NCI-H146 treated with DMSO at 0.1 percent for 48 hours (cell line): ENCODE results near the gene NAE1.

ENCODE experiments used
- DNase-seq: peaks from one replicate; lab custom pipeline; 2025; ENCODE audit not compliant: unreplicated experiment; lab: John Stamatoyannopoulos, UW

NAE1 gene

DNA sequence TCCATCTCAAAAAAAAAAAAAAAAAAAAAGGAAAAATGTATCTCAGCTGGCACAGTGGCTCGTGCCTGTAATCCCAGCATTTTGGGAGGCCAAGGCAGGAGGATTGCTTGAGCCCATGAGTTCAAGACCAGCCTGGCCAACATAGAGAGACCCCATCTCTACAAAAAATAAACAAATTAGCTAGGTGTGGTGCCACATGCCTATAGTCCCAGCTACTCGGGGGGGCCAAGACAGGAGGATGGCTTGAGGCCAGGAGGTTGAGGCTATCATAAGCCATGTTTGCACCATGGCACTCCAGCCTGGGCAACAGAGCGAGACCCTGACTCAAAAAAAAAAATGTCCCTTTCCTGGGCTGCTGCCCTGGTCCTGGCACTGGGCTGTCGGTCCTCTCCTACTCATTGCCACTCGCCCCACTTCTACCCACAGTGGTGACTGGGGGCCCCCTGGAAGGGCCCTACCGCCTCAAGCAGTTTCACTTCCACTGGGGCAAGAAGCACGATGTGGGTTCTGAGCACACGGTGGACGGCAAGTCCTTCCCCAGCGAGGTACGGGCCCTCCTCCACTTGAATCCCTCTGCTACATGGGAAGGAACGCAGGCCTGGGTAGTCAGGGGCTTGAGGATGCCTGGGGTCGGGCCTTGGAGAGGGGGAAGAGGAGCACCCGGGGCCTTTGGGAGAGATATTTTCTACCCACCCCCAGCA is 19.5 kb upstream of the NAE1 start:
- no peak for DNase-seq

DNA sequence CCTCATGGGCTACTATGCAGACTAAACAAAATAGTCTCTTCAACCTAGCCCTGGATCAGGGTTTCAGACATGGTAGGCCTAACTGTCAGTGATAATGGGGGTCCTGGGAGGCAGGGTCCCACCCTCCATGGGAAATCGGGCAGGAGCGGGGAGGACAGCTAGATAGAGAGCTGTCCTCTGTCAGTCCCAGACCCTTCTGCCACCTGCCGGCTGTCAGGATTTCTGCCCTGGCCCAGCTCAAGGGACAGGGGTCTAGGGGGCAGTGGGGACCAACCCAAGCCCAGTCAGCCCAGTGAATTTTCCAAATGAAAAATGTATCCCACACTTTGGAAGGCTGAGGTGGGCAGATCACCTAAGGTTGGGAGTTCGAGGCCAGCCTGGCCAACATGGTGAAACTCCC is 18.8 kb upstream of the NAE1 start:
- no peak for DNase-seq

DNA sequence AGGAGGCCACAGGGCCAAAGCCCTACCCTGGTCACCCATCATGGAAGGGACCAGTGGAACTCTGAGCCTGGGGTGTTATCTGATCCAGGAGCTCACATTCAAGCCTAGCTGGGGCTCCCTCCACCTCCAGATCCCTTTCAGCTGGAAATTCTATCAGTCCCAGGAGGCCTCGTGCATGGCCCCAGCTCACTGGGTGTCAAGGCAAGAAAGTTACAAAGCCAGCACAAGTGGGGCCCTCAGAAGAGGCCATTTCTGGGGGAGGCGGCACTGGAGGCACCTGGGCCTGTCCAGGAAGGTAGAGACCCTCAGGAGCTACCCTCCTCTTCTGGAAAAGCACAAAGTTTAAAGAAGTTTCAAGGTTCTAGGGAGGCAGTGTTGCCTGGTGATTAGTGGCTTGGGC is 18.2 kb upstream of the NAE1 start:
- no peak for DNase-seq

DNA sequence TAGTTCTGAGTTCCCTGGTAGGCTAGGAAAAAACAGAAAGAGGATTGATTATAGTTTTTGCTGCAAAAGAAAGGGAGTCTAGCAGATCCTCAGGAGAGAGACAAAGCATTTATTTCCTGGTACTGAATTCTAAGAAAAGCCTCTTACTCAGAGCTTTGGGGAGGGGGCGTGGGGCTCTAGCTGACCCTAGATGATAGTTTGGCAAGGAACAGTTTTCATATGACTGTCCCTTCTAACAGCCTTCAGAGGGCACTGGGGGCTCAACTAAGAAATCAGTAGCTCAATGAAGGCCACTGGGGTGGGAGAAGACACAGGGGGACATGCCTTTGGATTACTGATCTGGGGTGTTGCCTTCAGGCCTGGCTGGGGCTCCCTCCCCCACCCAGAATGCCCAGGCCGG is 17.4 kb upstream of the NAE1 start:
- DNase-seq = no peak

DNA sequence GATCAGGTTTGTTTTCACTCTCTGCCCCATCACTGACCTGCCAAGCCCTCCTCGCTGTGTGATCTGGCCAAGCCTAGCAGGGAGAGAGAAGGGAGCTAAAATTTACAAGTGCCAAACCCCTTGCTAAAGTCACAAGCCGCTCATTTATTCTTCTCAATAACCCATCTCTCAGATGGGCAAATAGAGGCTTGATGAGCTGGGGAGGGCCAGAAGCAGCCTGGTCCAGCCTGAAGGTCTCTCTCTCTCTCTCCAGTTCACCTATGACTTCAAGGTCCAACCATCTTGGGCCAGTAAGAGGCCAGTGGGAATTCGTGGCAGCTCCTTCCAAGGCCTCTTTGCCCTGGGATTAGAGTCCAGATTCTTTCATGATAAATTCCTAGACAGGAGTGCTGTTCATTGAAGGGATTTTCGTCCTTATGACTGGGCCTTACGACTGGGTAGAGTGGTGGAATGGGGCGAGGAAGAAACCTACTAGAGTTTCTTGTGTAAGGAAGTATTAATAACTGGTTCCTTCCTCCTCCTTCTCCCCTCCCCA is 16.8 kb upstream of the NAE1 start:
- no peak for DNase-seq

DNA sequence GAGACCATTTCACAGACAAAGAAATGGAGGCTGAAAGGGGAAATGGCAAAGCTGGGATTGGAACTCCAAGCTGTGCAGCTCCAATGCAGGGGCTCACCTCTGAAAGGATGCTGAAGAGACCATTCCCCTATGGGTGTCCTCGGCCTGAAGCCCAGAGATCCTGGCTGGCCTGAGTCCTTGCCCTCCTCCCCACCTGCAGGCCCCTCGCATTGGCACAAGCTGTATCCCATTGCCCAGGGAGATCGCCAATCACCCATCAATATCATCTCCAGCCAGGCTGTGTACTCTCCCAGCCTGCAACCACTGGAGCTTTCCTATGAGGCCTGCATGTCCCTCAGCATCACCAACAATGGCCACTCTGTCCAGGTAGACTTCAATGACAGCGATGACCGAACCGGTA is 16.1 kb upstream of the NAE1 start:
- DNase-seq = no peak

DNA sequence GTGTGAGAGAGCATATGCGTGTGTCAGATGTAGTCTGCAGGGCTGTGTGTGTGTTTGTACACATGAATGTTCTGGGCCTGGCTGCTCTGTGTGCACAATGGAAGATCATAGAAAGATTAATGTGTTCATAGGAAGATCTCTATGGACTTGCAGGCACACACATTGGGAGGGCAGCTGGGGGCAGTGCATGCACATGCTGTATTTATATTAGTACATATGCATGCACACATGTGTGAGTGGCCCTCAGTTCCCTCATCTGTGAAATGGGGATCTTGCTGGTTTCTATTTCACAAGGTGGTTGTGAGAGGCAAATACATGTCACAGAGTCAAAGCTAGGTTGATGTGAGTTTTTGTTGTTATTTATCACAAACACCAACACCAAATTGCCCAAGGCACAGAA is 15.5 kb upstream of the NAE1 start:
- no peak for DNase-seq

DNA sequence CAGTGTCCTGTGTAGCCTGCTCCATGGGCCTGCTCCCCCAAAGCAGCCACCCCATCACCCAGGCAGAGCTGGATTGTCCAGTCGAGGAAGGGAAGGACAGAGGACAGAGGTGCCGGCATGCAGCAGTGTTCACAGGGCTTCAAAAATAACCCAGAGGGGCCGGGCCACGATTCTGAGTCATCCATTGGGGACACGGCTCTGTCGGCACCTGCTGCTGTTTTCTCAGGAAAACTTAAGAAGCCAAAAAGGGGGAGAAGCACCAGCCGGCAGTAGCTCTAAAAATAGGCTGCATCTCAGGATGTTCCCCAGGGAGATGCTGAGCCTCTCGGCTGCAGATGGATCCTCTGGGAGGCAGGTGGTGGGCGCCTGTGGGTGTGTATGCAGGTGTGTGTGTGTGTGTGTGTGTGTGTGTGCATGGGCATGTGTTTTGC is 15.0 kb upstream of the NAE1 start:
- peak; percentile 1 for DNase-seq

DNA sequence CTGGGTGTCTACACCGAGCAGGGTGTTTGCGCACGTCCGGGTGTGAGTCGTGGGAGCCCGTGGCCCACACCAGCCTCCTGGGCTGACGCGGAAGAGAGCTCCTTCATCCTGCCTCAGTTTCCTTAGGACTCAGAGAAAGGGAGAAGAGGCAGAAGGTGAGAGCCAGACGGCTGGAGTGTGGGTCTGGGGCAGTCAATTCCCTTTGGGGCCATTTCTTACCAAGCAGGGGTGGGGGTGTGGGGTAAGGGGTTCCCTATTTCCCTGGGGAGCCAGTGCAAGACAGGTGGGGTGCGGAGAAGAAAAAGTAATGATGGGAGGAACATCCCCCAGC is 14.3 kb upstream of the NAE1 start:
- no peak for DNase-seq

DNA sequence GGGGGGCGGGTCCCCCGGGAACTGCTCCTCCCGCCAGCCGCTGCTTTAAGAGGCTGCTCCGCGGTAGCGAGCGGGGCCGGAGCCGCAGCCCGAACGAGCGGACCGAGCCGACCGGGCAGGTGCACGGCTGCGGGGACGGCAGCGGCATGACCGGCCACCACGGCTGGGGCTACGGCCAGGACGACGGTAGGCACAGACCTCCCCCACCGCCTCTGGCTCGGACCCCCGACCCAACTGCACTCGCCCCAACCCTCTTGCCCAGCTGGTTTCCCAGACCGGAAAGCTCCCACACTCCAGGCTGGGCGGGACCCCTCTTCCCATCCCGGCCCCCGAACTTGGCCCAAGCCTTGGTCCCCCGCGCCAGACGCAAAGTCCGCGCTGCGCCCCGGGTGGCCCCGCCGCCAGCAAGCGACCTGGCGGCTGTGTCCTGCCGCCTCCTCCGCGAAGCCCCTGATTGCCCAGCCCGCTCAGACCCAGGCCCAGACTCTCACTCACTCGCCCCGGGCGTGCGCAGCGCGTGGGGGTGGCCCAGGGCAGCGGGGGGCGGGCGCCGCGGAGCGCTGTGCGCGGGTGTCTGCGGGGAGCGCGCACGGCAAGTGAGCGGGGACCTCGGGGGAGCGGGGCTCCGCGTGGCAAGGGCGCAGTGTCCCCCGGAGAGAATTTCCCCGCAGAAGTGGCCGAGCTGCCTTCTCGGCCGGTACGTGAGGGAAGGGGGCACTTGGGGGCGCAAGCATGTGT is 13.7 kb upstream of the NAE1 start, which contains the start of gene CA7:
Gene CA7, plus strand, starts transcription at position 73 of the 738 bp plus-strand sequence. Its CDS starts 74 bp downstream, at position 147.
- no peak for DNase-seq

DNA sequence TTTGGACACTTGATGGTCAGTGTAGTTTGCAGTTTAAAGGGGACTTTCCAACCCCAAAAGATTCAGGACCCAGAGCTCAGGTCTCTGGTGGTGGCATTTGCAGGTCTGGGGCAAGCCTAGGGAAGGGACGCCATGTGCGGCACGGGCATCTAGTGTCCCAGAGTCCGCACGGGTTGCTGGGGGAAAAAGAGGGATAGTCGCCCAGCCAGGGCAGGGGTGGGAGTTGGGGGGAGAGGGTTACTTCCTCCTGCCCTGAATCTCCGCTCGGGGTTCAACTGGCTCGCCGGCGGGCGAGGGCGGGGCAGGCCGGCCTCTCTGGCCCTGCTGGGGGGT is 13.2 kb upstream of the NAE1 start:
- DNase-seq = no peak

DNA sequence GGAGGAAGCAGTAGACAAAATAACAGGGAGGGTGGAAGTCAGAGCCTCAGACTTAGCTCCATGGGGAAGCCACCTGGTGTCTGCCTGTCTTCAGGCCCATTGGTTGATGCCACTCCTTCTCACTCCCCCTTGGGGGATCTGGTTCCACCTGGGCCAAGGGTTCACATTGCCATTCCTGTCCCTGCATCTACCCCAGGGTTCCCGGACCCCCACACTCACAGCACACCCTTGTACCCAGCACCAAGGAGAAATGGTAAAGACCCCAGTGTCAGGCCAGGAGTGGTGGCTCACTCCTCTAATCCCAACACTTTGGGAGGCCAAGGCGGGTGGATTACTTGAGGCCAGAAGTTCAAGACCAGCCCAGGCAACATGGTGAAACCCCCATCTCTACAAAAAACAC is 12.4 kb upstream of the NAE1 start:
- DNase-seq = no peak

DNA sequence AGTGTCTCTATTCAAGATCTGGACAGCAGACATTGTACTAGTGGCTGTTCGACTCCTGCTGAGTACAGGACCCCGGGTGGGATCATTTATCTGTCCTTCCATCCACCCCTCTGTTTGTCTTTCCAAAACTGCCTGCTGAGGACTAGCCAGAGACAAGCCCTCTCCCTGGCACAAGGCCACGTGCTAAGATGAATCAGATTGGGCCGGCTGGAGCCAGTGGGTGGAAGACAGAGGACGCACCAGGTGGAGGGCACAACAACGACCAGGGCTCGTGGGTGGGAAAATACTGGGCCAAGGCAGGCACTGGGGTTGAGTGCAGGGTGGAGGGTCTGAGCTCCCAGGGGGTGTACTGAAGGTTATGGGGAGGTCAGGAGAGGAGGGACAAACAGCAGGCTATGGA is 12.0 kb upstream of the NAE1 start:
- DNase-seq = peak; percentile 36

DNA sequence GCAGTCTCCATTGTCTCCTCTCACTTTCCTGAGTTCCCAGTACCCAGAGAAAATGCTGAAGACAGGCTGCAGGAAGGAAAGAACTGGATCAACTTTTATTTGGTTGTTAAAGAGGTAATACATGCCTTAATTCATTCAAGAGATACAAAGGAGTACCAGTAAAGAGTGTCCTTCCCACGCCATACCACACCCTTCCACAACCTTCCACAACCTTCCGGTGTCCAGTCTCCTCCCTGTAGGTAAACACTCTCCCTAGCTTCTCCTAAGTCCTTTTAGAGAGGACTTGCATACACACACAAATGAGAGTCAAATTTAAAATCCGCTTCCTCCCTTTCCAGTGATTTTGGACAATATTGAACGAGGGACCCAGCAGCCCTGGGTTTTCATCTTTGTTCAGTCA is 10.6 kb upstream of the NAE1 start:
- no peak for DNase-seq

DNA sequence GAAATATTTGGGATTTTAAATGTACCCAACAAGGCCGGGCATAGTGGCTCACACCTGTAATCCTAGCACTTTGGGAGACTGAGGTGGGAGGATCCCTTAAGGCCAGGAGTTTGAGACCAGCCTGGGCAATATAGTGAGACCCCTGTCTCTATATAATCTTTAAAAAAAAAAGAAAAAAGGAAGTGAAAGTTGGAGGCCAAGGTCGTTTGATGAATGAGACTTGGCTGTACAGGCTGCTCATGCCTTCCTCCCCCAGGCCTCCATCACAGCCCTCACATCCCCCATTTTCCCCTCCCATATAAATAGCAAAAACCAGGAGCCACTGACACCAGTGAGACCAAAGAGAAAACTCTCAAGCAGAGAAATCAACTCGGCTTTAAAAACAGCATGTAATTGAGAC is 10.1 kb upstream of the NAE1 start:
- DNase-seq = no peak

DNA sequence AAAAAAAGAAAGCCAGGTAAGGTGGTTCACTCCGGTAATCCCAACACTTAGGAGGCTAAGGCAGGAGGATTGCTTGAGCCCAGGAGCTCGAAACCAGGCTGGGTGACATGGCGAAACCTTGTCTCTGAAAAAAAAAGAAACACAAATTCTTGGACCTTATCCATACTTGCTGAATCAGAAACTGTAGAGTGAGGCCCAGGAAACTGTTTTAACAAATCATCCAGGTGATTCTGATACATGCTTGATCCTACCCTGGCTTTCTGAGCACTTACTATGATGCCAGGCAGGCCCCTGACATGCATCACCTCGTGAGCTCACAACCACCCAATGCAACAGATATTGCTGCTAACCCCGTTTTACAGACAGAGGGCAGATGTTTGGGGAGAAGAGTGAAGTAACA is 4.0 kb upstream of the NAE1 start:
- DNase-seq = no peak

DNA sequence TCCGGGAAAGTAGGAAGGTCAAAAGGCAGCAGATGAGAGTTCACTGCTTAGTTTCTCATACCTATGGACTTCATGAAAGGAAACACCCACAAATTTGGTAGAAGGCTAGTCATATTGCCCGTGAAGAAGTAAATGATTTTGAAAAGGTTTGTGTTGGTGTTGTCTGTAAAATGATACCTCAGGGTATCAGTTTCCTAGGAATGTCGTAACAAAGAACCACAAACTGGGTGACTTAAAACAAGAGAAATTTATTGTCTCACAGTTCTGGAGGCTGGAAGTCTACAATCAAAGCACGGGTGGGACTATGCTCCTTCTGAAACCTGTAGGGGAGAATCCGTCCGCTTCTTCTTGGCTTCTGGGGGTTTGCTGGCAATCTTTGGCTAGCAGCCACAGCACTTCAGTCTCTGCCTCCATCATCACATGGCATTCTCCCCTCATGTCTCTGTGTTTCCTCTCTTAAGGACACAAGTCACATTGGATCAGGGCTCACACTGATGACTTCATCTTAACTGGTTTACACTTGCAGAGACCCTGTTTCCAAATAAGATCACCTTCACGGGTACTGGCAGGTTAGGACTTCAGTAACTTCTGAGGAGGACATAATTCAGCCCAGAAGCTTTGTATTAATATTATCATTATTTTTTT is 2.0 kb upstream of the NAE1 start:
- DNase-seq = no peak

DNA sequence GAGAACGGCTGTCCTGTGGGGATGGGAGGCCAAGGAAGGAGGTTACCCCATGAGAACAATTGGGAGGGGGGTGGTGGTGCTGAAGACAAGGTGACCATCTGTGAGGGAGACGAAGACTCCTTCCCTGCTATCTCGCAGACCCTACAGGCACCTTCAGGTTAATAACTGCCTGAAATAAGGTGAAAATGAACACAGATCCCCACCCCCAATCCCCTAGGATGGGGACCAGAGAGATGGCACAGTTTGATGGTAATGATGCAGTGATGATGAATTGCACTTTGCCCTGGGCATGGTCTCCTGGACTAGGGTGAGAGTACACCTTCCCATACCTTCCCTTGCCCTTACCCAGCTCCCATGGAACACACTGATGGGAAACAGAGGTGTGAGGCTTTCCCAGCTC is 1.4 kb upstream of the NAE1 start:
- no peak for DNase-seq

DNA sequence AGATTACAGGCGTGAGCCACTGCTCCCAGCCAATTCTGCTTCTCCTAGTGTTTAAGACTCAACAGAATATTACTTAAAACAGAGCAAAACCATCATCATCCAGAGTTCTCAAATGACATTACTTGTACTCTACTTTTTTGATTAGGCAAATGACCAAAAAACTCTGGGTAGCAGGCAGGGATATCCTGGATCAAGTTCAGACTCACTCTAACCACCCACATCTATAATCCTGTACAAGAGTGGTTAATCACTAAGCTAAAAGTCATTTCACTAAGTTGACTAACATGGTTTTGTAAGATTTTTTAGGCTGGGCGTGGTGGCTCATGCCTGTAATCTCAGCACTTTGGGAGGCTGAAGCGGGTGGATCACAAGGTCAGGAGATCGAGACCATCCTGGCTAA is 6.8 kb downstream of the NAE1 start:
- DNase-seq = no peak

DNA sequence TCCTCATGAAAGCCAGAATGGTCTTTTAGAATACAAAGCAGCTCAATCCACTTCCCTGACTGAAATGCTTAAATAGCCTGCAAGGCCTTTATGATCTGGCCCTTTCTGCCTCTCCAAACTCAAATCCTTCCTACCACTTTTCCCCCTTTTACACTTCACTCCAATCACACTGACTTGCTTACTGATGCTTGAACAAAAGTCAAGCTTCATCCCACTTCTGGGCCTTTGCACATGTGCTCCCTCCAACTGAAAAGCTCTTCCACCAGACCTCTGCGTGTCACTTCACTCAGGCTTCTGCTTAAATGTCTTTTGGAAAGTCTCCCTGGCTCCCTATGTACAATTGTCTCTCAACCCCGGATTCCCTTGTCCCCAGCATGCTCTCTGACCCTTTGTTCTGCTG is 16.0 kb downstream of the NAE1 start:
- DNase-seq = no peak

DNA sequence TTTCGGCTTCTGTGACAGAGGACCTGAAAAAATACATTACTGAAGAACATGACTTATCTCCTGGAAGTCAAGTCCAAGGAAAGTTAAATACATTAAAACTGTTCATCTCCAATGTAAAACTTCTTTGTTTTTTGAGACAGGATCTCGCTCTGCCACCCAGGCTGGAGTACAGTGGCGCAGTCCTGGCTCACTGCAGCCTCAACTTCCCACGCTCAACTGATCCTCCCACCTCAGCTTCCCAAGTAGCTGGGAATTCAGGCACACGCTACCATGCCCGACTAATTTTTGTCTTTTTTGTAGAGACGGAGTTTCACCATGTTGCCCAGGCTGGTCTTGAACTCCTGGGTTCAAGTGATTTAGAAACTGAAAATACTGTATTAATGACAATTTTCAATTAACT is 19.7 kb downstream of the NAE1 start:
- DNase-seq = no peak

DNA sequence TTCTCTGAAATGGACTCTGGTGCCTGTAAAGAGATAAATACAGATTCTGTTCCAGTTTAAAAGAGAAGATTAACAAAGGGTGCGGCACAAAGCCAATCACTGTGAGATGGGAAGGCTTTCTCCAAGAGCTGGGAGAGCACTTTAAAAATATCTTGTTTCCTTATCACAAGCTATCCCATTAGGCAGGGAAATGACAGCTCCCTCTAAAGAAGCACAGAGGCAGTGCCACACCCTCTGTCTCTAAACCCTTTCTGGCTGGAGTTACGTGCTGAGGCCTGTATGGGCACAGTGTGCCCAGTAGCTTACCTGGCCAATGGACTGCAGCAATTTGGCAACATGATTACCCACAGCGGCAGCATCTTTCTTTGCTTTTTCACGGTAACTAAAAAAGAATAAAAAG is 20.4 kb downstream of the NAE1 start:
- DNase-seq = no peak
